Common myeloid progenitor, CD34-positive (primary cell): ENCODE measurements around the gene DUS1L.

Source experiments
- CTCF ChIA-PET: fragments of 350-600 bp; sonication (Branson Sonifier 250); formaldehyde crosslinking; loops from one replicate; lab custom pipeline; 2021; ENCODE audit warnings: antibody characterized with exemption; lab: Charles Lee
- POLR2A ChIA-PET: fragments of 350-600 bp; sonication (Branson Sonifier 250); formaldehyde crosslinking; loops from one replicate; lab custom pipeline; 2021; ENCODE audit warnings: antibody characterized with exemption; lab: Charles Lee
- DNase-seq, 3 donors: peaks; one replicate each; pipeline versions ENCODE4 v3.0.0 to v3.0.0-alpha.2; 2013
- H3K27ac ChIP-seq, 2 experiments: 1 replicate in 1 of 2; 2 replicates in 1 of 2; pipeline ENCODE4 v1.7.0; 2013; ENCODE audit warnings: inconsistent platforms in 2 of 2, low read length in 2 of 2, mild to moderate bottlenecking in 2 of 2, low read depth in 1 of 2, moderate library complexity in 1 of 2; ENCODE audit not compliant: severe bottlenecking in 2 of 2, insufficient read depth in 1 of 2, poor library complexity in 1 of 2
- H3K27me3 ChIP-seq, 5 experiments: replicated peaks in 2 of 5; 1 replicate in 3 of 5; 2 replicates in 2 of 5; pipeline versions ENCODE4 v1.6.1 to v1.7.0; 2013; ENCODE audit warnings: low read length in 4 of 5, mild to moderate bottlenecking in 2 of 5, moderate library complexity in 2 of 5, inconsistent platforms in 1 of 5; ENCODE audit not compliant: insufficient read depth in 5 of 5, control insufficient read depth in 4 of 5
- H3K36me3 ChIP-seq, 4 experiments: 1 replicate in 2 of 4; 2 replicates in 2 of 4; pipeline versions ENCODE4 v1.6.1 to v1.7.0; 2013; ENCODE audit warnings: low read length in 3 of 4, control low read depth in 1 of 4, mild to moderate bottlenecking in 1 of 4; ENCODE audit not compliant: control insufficient read depth in 4 of 4, insufficient read depth in 4 of 4
- H3K4me1 ChIP-seq, 4 experiments: 1 replicate in 3 of 4; 2 replicates in 1 of 4; pipeline versions ENCODE4 v1.6.1 to v1.7.1; 2013; ENCODE audit warnings: low read length in 3 of 4, mild to moderate bottlenecking in 3 of 4, control low read depth in 1 of 4, inconsistent platforms in 1 of 4, moderate library complexity in 1 of 4; ENCODE audit not compliant: control insufficient read depth in 4 of 4, insufficient read depth in 4 of 4; ENCODE audit errors: control extremely low read depth in 1 of 4
- H3K4me3 ChIP-seq, 7 experiments: 1 replicate in 4 of 7; 2 replicates in 3 of 7; pipeline versions ENCODE4 v1.5.1 to v1.7.0; 2013; ENCODE audit warnings: mild to moderate bottlenecking in 7 of 7, low read length in 6 of 7, moderate library complexity in 6 of 7, inconsistent platforms in 2 of 7, low read depth in 2 of 7, control low read depth in 1 of 7; ENCODE audit not compliant: insufficient read depth in 4 of 7, control insufficient read depth in 1 of 7; ENCODE audit errors: extremely low read depth in 1 of 7
- H3K9me3 ChIP-seq, 5 experiments: 1 replicate in 4 of 5; 2 replicates in 1 of 5; pipeline versions ENCODE4 v1.6.1 to v1.7.1; 2013; ENCODE audit warnings: low read length in 4 of 5, mild to moderate bottlenecking in 2 of 5, inconsistent platforms in 1 of 5, low read depth in 1 of 5, moderate library complexity in 1 of 5; ENCODE audit not compliant: control insufficient read depth in 4 of 5, insufficient read depth in 2 of 5; ENCODE audit errors: control extremely low read depth in 1 of 5
- WGBS: methylation state at CpG from one replicate; pipeline ENCODE4 v1.1.5; 2013; ENCODE audit not compliant: insufficient coverage; 5-methylcytosine and 5-hydroxymethylcytosine counted together

Gene DUS1L

DNA sequence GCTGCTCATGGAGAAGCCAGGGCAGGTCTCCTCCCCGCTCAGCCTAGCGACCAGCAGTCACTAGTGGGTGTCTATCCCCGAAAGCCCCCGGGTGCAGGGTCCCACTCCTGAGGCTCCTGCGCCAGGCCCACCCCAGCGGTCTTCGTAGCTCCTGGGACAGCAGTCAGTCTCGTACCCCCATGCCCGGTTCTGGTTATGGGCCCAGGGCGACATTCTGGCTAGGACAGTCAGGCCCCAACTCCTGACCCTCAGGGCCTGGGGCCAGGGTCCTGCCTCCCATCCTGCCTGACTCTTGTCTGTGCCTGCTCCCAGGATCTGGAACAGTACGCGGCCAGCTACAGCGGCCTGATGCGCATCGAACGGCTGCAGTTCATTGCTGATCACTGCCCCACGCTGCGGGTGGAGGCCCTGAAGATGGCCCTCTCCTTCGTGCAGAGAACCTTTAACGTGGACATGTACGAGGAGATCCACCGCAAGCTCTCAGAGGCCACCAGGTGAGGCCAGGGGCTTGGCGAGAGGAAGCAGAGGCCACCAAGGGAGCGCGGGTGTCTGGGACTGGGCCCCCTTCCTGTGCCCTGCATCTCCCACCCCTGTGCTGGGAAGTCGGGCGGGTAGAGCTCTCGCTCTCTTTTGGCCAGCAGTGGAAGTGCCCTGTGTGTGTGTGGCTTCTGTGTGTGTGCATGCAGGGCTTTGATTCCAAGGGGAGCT, 11.9 kb downstream of the DUS1L start:
- Histone ChIP-seq H3K9me3 (no peaks in the 10 kb centered on the region), H3K4me1 (peaks cover 0 to 25% (median 21%) of the 10 kb centered on the region in 4 experiments), H3K27ac (no peak overlapping the region), H3K4me3 (no peak overlapping the region), H3K36me3 (peaks cover 4 to 72% (median 38%) of the 10 kb centered on the region in 4 experiments), H3K27me3 (no peaks in the 10 kb centered on the region)
- no peak for DNase-seq
- ChIA-PET CTCF (interaction anchor here (1.0 to 1.1 kb wide), 2 partner anchors 16 to 24 kb away, joined by 3 read pairs; no protein-coding TSS in a partner anchor), POLR2A (no interaction called here)
- 99% methylated on average over 24 of the region's 28 CpGs for WGBS

DNA sequence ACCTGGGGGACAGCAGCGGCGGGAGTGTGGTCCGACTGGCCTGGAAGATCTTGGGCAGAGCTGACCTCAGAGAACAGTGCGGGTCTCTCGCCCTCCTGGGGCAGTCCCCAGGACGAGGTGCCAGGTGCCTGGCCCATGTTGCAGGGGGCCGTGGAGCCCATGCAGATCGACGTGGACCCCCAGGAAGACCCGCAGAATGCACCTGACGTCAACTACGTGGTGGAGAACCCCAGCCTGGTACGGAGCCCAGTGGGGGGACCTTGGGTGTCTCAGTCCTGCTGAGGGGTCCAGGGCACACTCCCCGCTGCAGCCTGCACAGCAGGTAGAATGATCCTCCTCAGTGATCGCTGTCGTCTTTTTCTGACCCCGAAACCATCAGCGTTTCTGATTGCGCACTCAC, 12.5 kb downstream of the DUS1L start:
- CTCF ChIA-PET = interaction anchor here (1.0 kb wide), 1 partner anchor 15 kb away, joined by 3 read pairs; no protein-coding TSS in a partner anchor
- whole genome bisulfite sequencing = 97% methylated on average over 19 of the region's 19 CpGs

DNA sequence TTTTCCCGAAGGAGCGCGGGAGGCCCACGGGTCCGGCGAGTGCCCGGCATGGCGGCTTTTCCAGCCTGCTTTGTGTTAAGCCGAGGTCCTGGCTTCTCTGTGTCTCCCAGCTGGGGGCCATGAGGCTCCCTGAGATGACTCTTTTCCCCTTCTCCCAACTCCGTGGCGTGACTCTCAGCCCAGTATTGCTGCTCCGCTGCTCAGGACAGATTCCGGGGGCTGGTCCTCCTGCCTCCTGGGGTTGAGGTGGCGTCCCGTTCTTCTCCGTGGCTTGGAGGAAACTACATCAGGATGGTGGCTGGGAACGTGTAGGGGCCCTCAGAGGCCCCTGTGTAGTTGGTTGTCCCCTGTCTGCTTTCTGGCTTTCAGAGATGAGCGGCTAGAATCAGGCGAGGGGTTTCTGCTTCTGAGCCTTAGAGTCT, 13.0 kb downstream of the DUS1L start:
- no peak for DNase-seq

More for the DNA sequence above, 12.5 kb downstream of the DUS1L start:
- peaks cover 4 to 69% (median 39%) of the 10 kb centered on the region in 4 experiments for H3K36me3 ChIP-seq
- H3K27me3 ChIP-seq = no peaks in the 10 kb centered on the region
- no peak for DNase-seq
- H3K9me3 ChIP-seq = no peaks in the 10 kb centered on the region
- H3K27ac ChIP-seq = no peak overlapping the region
- POLR2A ChIA-PET = no interaction called here
- peak overlapping the region in 3 of 7 experiments; percentile 81 to 95 (median 86) for H3K4me3 ChIP-seq
- H3K4me1 ChIP-seq = peaks cover 0 to 25% (median 21%) of the 10 kb centered on the region in 4 experiments

DNA sequence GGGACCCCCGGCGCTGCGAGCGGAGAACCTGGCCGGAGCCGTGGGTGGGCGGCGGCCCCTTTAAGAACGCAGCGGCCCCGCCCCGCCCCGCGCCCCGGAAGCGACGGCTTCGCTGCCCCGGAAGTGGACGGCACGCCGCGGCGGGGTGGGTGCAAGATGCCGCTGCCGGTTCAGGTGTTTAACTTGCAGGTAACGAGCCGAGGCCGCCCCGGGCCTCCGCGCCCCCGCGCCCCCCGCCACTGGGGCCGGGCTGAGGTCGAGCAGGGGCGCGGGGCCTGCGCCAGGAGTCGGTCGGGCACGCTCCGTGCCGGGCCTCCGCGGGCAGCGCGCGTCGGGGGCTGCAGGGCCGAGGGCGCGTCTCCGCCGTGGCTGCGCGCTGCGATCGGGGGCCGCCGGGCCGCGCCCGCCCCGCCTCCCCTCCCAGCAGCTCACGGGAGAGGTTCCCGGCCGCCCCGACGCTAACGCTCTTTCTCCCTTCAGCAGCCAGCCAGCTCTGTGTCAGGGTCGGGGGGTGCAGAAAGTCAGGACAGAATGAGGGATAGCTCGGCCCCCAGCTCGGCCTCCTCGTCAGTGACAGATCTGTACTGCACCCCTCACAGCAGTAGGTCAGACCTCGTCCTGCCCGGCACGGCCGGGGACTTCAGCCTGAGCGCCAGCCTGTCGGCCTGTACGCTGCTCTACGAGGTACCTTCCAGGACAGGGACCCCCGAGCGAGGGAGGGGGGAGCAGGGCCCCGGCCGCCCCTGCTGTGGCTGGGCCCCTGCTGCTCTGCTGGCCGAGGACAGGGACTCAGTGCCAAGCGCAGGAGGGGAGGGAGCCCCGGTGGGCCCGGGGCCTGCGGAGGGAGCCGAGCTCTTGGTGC, 13.6 kb downstream of the DUS1L start, which contains the start of the genes GPS1 and RFNG:
TSS of gene GPS1 (plus strand) at position 123 of the 862 bp plus-strand sequence. CDS start at position 157, 34 bp downstream.
TSS of gene RFNG (minus strand) at position 36 of the 862 bp plus-strand sequence. CDS start 45 bp downstream, outside the sequence.
- H3K9me3 ChIP-seq = no peaks in the 10 kb centered on the region
- H3K4me3 ChIP-seq = peak within 1 kb of the TSS; percentile 62 to 95 (median 81)
- H3K27me3 ChIP-seq = no peaks in the 10 kb centered on the region
- peaks cover 4 to 68% (median 38%) of the 10 kb centered on the region in 4 experiments for H3K36me3 ChIP-seq
- H3K4me1 ChIP-seq = peaks cover 0 to 25% (median 21%) of the 10 kb centered on the region in 4 experiments
- POLR2A ChIA-PET = interaction anchor here (0.7 kb wide), 1 partner anchor 9 kb away, joined by 3 read pairs; no protein-coding TSS in a partner anchor
- peak; percentile 25 to 54 (median 37) for DNase-seq
- CTCF ChIA-PET = interaction anchor here (1.0 kb wide), 1 partner anchor 14 kb away, joined by 3 read pairs; no protein-coding TSS in a partner anchor
- peak within 1 kb of the TSS; percentile 25 to 66 for H3K27ac ChIP-seq
- under 1% methylated on average over 77 of the region's 94 CpGs for WGBS

More for the DNA sequence above, 13.0 kb downstream of the DUS1L start:
- CTCF ChIA-PET = interaction anchor here (1.0 kb wide), 1 partner anchor 15 kb away, joined by 3 read pairs; no protein-coding TSS in a partner anchor
- Histone ChIP-seq H3K4me1 (peaks cover 0 to 25% (median 21%) of the 10 kb centered on the region in 4 experiments), H3K36me3 (peaks cover 4 to 69% (median 37%) of the 10 kb centered on the region in 4 experiments), H3K27me3 (no peaks in the 10 kb centered on the region), H3K9me3 (no peaks in the 10 kb centered on the region), H3K27ac (peak overlapping the region; percentile 25 to 66), H3K4me3 (peak overlapping the region; percentile 62 to 95 (median 81))
- WGBS = 44% methylated on average over 19 of the region's 19 CpGs
- POLR2A ChIA-PET = interaction anchor here (0.7 kb wide), 1 partner anchor 8 kb away, joined by 3 read pairs; no protein-coding TSS in a partner anchor

DNA sequence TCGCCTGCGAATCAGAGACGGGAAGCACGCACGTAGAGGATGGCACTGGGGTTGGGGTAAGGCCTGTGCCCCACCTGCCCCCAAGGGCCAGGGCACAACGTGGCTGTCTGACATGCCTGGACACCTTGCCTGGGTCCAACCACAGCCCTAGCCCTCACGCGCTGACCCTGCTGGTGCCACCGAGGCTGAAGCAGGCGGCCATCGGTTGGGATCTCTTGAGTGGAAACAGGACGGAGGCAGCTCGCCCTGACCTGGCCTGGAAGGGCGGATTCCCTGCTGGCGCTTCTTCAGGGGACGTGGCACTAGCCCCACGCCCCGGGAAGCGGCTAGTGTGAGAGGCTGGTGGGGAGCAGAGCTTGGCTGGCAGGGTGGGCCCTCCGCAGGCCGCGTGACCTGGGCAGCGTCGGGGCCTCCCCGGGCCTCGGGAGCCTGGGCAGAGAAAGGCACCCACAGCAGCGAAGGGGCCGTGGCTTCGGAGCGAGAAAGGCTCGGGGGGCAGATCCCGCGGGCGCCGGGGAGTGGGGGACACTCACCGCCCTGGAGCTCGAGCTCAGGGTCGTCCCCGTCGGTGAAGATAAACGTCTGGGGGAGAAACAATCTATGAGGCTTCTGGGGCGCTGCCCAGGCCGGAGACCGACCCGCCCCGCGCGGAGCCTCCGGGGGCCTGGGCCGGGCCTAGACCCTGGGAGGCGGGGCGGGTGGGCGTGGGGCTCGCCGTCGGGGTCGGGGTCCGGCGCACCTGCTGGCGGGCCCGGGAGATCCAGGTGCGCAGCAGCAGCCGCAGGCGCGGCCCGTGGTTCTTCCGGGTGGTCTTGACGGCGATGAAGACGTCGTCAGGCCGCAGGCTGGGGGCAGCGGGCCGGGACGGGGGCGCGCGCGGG, 14.6 kb downstream of the DUS1L start:
- peak overlapping the region in 1 of 2 experiments; percentile 61 for H3K27ac ChIP-seq
- no peaks in the 10 kb centered on the region for H3K27me3 ChIP-seq
- peaks cover 0 to 25% (median 21%) of the 10 kb centered on the region in 4 experiments for H3K4me1 ChIP-seq
- ChIA-PET CTCF (interaction anchor here (1.2 to 1.9 kb wide), 2 partner anchors 9 to 13 kb away, joined by 5 to 8 read pairs; partner anchors contain the start of gene DCXR), POLR2A (no interaction called here)
- peak overlapping the region; percentile 62 to 95 (median 81) for H3K4me3 ChIP-seq
- WGBS = 29% methylated on average over 47 of the region's 79 CpGs
- DNase-seq = peak in 1 of 3 donors; percentile 13
- H3K9me3 ChIP-seq = no peaks in the 10 kb centered on the region
- H3K36me3 ChIP-seq = peaks cover 4 to 60% (median 33%) of the 10 kb centered on the region in 4 experiments
